ENCODE measurements around the gene NPAS3.

DNA sequence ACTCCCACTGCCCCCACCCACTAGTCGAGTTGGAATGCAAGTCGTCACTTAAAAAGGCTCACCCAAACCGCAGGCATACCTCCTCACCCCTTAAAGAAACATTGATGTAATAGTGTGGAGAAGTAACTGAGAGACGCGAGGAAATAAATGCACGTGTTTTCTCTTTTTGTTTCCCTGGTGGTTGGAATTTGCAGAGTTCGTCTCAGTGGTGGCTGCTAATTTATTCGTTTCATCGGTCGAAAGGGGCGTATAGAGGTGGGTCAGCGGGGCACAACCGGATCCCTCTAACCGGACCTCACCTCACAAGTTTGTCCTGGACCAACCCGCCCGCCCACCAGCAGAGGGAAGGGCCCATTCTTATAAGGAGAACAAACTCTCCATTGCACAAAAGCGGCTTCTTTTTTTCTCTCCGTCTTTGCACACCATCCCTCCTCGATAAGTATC, 5.0 kb upstream of the NPAS3 start:
- no peak for TF ChIP-seq GATA3 (IDR thresholded peaks at IDR 0.05; ENCODE audit: low read depth, low read length)
- TF ChIP-seq GATA2 (IDR thresholded peaks at IDR 0.05; ENCODE audit: low read depth, low read length) = no peak
